Body of pancreas (tissue), 4 donors: ENCODE data around the gene IGBP1.
"Not testable (repeated sequence)": the region's sequence is repeated elsewhere in the genome, so short reads cannot be mapped to it uniquely, and the experiment has no call there.

Experiments
- POLR2A ChIP-seq, 3 donors: fragments of 450-650 bp; IDR thresholded peaks; one replicate each; pipeline ENCODE4 v1.6.1; 2016; ENCODE audit warnings: antibody characterized with exemption in 3 of 3, mild to moderate bottlenecking in 2 of 3
- TF ChIP-seq, protein P1 (sequence below), 7 experiments: fragments of 450-650 bp in 4 of 7; fragments of 200-600 bp in 3 of 7; sonication (generic) in 3 of 7; IDR thresholded peaks; one replicate each; pipeline ENCODE4 v1.5.1; 2016 to 2019; ENCODE audit warnings: antibody characterized with exemption in 7 of 7

DNA sequence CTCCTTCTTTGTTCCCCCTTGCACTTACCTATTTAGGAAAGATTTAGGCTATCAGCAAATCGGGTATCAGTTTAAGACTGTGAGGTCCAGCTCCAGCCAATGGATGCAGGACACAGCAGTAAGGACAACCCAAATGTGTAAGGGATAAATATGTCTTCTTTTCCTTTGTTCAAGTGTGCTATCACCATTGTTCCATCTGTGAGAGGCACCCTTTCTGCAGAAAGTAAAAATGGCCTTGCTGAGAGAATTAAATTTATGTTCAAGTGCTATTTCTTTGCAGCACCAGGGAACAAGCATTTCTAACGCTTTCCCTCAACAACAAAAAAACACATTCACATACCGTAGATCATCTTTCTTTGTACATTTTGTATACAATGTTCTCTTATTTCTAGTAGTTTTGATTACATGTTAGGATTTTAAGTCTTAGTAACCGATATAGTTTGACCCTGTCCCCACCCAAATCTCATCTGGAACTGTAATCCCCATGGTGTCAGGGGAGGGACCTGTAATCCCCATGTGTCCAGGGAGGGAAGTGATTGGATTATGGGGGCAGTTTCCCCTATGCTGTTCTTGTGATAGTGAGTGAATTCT is 21.7 kb upstream of the IGBP1 start:
- TF ChIP-seq, protein P1, sequence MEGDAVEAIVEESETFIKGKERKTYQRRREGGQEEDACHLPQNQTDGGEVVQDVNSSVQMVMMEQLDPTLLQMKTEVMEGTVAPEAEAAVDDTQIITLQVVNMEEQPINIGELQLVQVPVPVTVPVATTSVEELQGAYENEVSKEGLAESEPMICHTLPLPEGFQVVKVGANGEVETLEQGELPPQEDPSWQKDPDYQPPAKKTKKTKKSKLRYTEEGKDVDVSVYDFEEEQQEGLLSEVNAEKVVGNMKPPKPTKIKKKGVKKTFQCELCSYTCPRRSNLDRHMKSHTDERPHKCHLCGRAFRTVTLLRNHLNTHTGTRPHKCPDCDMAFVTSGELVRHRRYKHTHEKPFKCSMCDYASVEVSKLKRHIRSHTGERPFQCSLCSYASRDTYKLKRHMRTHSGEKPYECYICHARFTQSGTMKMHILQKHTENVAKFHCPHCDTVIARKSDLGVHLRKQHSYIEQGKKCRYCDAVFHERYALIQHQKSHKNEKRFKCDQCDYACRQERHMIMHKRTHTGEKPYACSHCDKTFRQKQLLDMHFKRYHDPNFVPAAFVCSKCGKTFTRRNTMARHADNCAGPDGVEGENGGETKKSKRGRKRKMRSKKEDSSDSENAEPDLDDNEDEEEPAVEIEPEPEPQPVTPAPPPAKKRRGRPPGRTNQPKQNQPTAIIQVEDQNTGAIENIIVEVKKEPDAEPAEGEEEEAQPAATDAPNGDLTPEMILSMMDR (IDR thresholded peaks at IDR 0.05): not testable (repeated sequence)
- TF ChIP-seq POLR2A (IDR thresholded peaks at IDR 0.05): not testable (repeated sequence)
